GM23338 (cell line): Measurements from ENCODE around the gene BNC2. TPM values are rescaled to one million over a fixed set of nuclear protein-coding genes. Genes with fewer than 3 reads are reported as not detected.

Experiments
- ATAC-seq: fragments of 200-7000 bp; cut with Tn5 transposase; 3 replicates; pipeline ENCODE4 v1.9.1; 2020
- DNase-seq: peaks from one replicate; pipeline ENCODE4 v3.0.0-alpha.2; 2015; ENCODE audit warnings: low spot score
- H2AFZ ChIP-seq: fragments of 200-600 bp; sonication (generic); 2 replicates; pipeline ENCODE4 v1.8.0; 2016; ENCODE audit warnings: antibody characterized with exemption, mild to moderate bottlenecking, moderate library complexity
- H3F3A ChIP-seq: fragments of 200-600 bp; sonication (generic); replicated peaks from 2 replicates; pipeline ENCODE4 v1.8.0; 2017; ENCODE audit warnings: antibody characterized with exemption, mixed run types, low read depth
- H3K27ac ChIP-seq: fragments of 200-600 bp; sonication (generic); 2 replicates; pipeline ENCODE4 v1.6.1; 2016; ENCODE audit warnings: low read depth
- H3K27me3 ChIP-seq: fragments of 200-600 bp; sonication (generic); 2 replicates; pipeline ENCODE4 v1.8.0; 2016; ENCODE audit warnings: mild to moderate bottlenecking, mixed run types, moderate library complexity; ENCODE audit not compliant: insufficient read depth
- H3K36me3 ChIP-seq: fragments of 200-600 bp; sonication (generic); 2 replicates; pipeline ENCODE4 v1.8.0; 2016; ENCODE audit warnings: mild to moderate bottlenecking; ENCODE audit not compliant: insufficient read depth
- H3K4me1 ChIP-seq: fragments of 200-600 bp; sonication (generic); 2 replicates; pipeline ENCODE4 v1.8.0; 2016; ENCODE audit warnings: mild to moderate bottlenecking, moderate library complexity; ENCODE audit not compliant: insufficient read depth
- H3K4me2 ChIP-seq: fragments of 200-600 bp; sonication (generic); 2 replicates; pipeline ENCODE4 v1.7.1; 2017; ENCODE audit warnings: mixed run types
- H3K4me3 ChIP-seq: fragments of 200-600 bp; sonication (generic); 2 replicates; pipeline ENCODE4 v1.6.1; 2016; ENCODE audit warnings: mixed run types
- H3K79me2 ChIP-seq: fragments of 200-600 bp; sonication (generic); replicated peaks from 2 replicates; pipeline ENCODE4 v1.8.0; 2017; ENCODE audit warnings: mild to moderate bottlenecking; ENCODE audit not compliant: insufficient read depth
- H3K9me2 ChIP-seq: fragments of 200-600 bp; sonication (generic); 2 replicates; pipeline ENCODE4 v1.8.0; 2017; ENCODE audit not compliant: insufficient read depth
- H4K20me1 ChIP-seq: fragments of 200-600 bp; sonication (generic); replicated peaks from 2 replicates; pipeline ENCODE4 v1.8.0; 2017; ENCODE audit warnings: mild to moderate bottlenecking; ENCODE audit not compliant: insufficient read depth
- H3K27ac Mint-ChIP-seq: 2 replicates; pipeline ENCODE4 v1.8.0; 2020; ENCODE audit warnings: inconsistent platforms, mild to moderate bottlenecking, moderate library complexity, mixed read lengths
- H3K27me3 Mint-ChIP-seq: 3 replicates; pipeline ENCODE4 v1.8.0; 2022; ENCODE audit warnings: low read depth, mild to moderate bottlenecking, moderate library complexity, mixed read lengths, inconsistent platforms; ENCODE audit not compliant: insufficient read depth, poor library complexity
- H3K36me3 Mint-ChIP-seq: 3 replicates; pipeline ENCODE4 v1.8.0; 2021; ENCODE audit warnings: low read depth, mild to moderate bottlenecking, inconsistent platforms, moderate library complexity, mixed read lengths
- H3K4me1 Mint-ChIP-seq: 3 replicates; pipeline ENCODE4 v1.8.0; 2020; ENCODE audit warnings: mild to moderate bottlenecking, inconsistent platforms, mixed read lengths
- H3K4me3 Mint-ChIP-seq: 3 replicates; pipeline ENCODE4 v1.8.0; 2021; ENCODE audit warnings: moderate library complexity, mild to moderate bottlenecking, inconsistent platforms, mixed read lengths
- H3K9me3 Mint-ChIP-seq: 3 replicates; pipeline ENCODE4 v1.8.0; 2020; ENCODE audit warnings: moderate library complexity, mild to moderate bottlenecking, inconsistent platforms, mixed read lengths
- CREB1 ChIP-seq: fragments of 250-450 bp; sonication (Bioruptor Pico); IDR thresholded peaks from 2 replicates; pipeline ENCODE4 v1.5.0; 2020; ENCODE audit warnings: low read depth, mild to moderate bottlenecking, moderate library complexity
- CTCF ChIP-seq, 2 experiments: fragments of 200-600 bp in 1 of 2; sonication (generic) in 1 of 2; conservative IDR thresholded peaks; 2 replicates each; pipeline versions ENCODE4 v1.5.1 to v1.6.1; 2016 to 2017; ENCODE audit warnings: antibody characterized with exemption in 2 of 2, low read depth in 2 of 2, mild to moderate bottlenecking in 2 of 2, moderate library complexity in 1 of 2
- NANOG ChIP-seq: IDR thresholded peaks from 2 replicates; pipeline ENCODE4 v1.6.1; 2016; ENCODE audit warnings: antibody characterized with exemption, borderline replicate concordance
- POLR2AphosphoS5 ChIP-seq: IDR thresholded peaks from 2 replicates; pipeline ENCODE4 v1.6.1; 2016; ENCODE audit warnings: antibody characterized with exemption, low read depth
- ZNF462 ChIP-seq: fragments of 250-450 bp; sonication (Bioruptor Pico); IDR thresholded peaks from 2 replicates; pipeline ENCODE4 v1.5.0; 2020; ENCODE audit warnings: mild to moderate bottlenecking, moderate library complexity
- polyA plus RNA-seq: library from polyadenylated mRNA; unstranded; fragments of >200 nt; fragmentation: Nextera tagmentation; extraction: Ambion mirVana; gene quantifications from 2 replicates; pipeline ENCODE4 v1.2.1, GENCODE V29; 2016
- total RNA-seq: library from RNA; depleted of rRNA; stranded (reverse); fragments of >200 nt; shearing (Covaris generic); gene quantifications from 2 replicates; pipeline ENCODE4 v1.2.3, GENCODE V29; 2014

The BNC2 gene
- total and polyA plus RNA-seq, 2 experiments from 2014 or later = 12.7 to 13.2 TPM

- TF ChIP-seq ZNF462 (CRISPR knock-in tag) (no peak), CREB1 (CRISPR knock-in tag) (no peak)
These were observed 394.5 kb downstream of the BNC2 start (continued) for GRCh38 chr9:16475996-16476395.

GRCh38 chr9:16475257-16475656 is 395.2 kb downstream of the BNC2 start:
- peaks cover 5% of the 10 kb centered on the region for H3K27me3 Mint-ChIP-seq
- H3K9me3 Mint-ChIP-seq = peaks cover 20% of the 10 kb centered on the region
- H3K4me3 ChIP-seq = no peak overlapping the region
- no peaks in the 10 kb centered on the region for H4K20me1 ChIP-seq
- no peak overlapping the region for H3K4me3 Mint-ChIP-seq
- peaks cover 12% of the 10 kb centered on the region for H3K4me1 ChIP-seq
- H3F3A ChIP-seq = no peaks in the 10 kb centered on the region
- H3K36me3 Mint-ChIP-seq = peaks cover 42% of the 10 kb centered on the region
- no peak overlapping the region for H2AFZ ChIP-seq
- no peaks in the 10 kb centered on the region for H3K79me2 ChIP-seq
- H3K27me3 ChIP-seq = no peaks in the 10 kb centered on the region
- H3K36me3 ChIP-seq = no peaks in the 10 kb centered on the region; the same call in 1 of the 2 replicates
- H3K9me2 ChIP-seq = peaks cover 3% of the 10 kb centered on the region; the same call in 1 of the 2 replicates
- H3K27ac Mint-ChIP-seq = no peak overlapping the region
- no peak overlapping the region for H3K27ac ChIP-seq
- DNase-seq (no peak), ATAC-seq (no peak)
- H3K4me1 Mint-ChIP-seq = peaks cover 25% of the 10 kb centered on the region
- no peak overlapping the region for H3K4me2 ChIP-seq
- TF ChIP-seq POLR2AphosphoS5 (no peak), ZNF462 (CRISPR knock-in tag) (no peak), NANOG (no peak), CTCF (conservative IDR thresholded peaks at IDR 0.05; ENCODE audit: low read depth in 2 of 2) (no peak)
